BLaER1 treated with 17β-estradiol and CSF1 and Interleukin-3, amounts not matched to agents 10 nM and 100 nM (cell line): Measurements from ENCODE around the gene PRPF39.
"Not testable (repeated sequence)": the region's sequence is repeated elsewhere in the genome, so short reads cannot be mapped to it uniquely, and the experiment has no call there.

Source experiments
- H3K27ac ChIP-seq, 11 experiments: shearing (Covaris generic); formaldehyde crosslinking; 2 replicates each; pipeline ENCODE4 v1.8.1; 2022
- H3K27me3 ChIP-seq, 11 experiments: shearing (Covaris generic); formaldehyde crosslinking; 2 replicates each; pipeline ENCODE4 v1.8.1; 2022
- H3K36me3 ChIP-seq, 11 experiments: shearing (Covaris generic); formaldehyde crosslinking; 2 replicates each; pipeline ENCODE4 v1.8.1; 2022
- H3K4me1 ChIP-seq, 10 experiments: shearing (Covaris generic); formaldehyde crosslinking; 2 replicates each; pipeline ENCODE4 v1.8.1; 2022
- H3K4me2 ChIP-seq, 11 experiments: shearing (Covaris generic); formaldehyde crosslinking; 2 replicates each; pipeline ENCODE4 v1.8.1; 2022
- H3K4me3 ChIP-seq, 10 experiments: shearing (Covaris generic); formaldehyde crosslinking; 2 replicates each; pipeline ENCODE4 v1.8.1; 2022
- H3K9ac ChIP-seq, 11 experiments: shearing (Covaris generic); formaldehyde crosslinking; 2 replicates each; pipeline ENCODE4 v1.8.1; 2022
- H3K9me3 ChIP-seq, 11 experiments: shearing (Covaris generic); formaldehyde crosslinking; replicated peaks in 1 of 11; 2 replicates each; pipeline ENCODE4 v1.8.1; 2022
- H4K20me1 ChIP-seq, 11 experiments: shearing (Covaris generic); formaldehyde crosslinking; 2 replicates each; pipeline ENCODE4 v1.8.1; 2022
- Cebpa-rat ChIP-seq, 11 experiments: shearing (Covaris generic); IDR thresholded peaks; 2 replicates each; pipeline ENCODE4 v1.8.1; 2022

Gene PRPF39

GRCh38 chr14:45136399-45136798 lies 52.5 kb downstream of the PRPF39 start:
- H3K27me3 ChIP-seq = no peaks in the 10 kb centered on the region
- no peaks in the 10 kb centered on the region for H3K9me3 ChIP-seq
- peaks cover 0 to 16% (median 0%) of the 10 kb centered on the region in 11 experiments; a peak in 6 of 22 replicates for H4K20me1 ChIP-seq
- peaks cover 0 to 25% (median 6%) of the 10 kb centered on the region in 11 experiments; a peak in 5 of 22 replicates for H3K36me3 ChIP-seq
- TF ChIP-seq Cebpa-rat (IDR thresholded peaks at IDR 0.05) = no peak
- H3K9ac ChIP-seq = peak overlapping the region; percentile 74 to 96 (median 94)
- peak overlapping the region; percentile 61 to 91 (median 86) for H3K4me3 ChIP-seq
- peak overlapping the region; percentile 78 to 97 (median 91) for H3K4me2 ChIP-seq
- peaks cover 23 to 47% (median 40%) of the 10 kb centered on the region in 10 experiments for H3K4me1 ChIP-seq
- peak overlapping the region in 10 of 11 experiments; percentile 54 to 96 (median 91); a peak in 19 of 22 replicates for H3K27ac ChIP-seq

- Histone ChIP-seq H3K27ac (no peak overlapping the region), H3K27me3 (no peaks in the 10 kb centered on the region), H3K4me2 (no peak overlapping the region), H3K9ac (no peak overlapping the region), H3K4me1 (peaks cover 17 to 34% (median 26%) of the 10 kb centered on the region in 10 experiments), H3K9me3 (peaks cover 0 to 9% (median 0%) of the 10 kb centered on the region in 11 experiments; a peak in 3 of 22 replicates), H4K20me1 (peaks cover 0 to 24% (median 0%) of the 10 kb centered on the region in 11 experiments; a peak in 7 of 22 replicates), H3K36me3 (peaks cover 0 to 33% (median 21%) of the 10 kb centered on the region in 11 experiments; a peak in 17 of 22 replicates), H3K4me3 (no peak overlapping the region)
- no peak for TF ChIP-seq Cebpa-rat (IDR thresholded peaks at IDR 0.05)
These were observed 56.8 kb downstream of the PRPF39 start for GRCh38 chr14:45140661-45141187.

- not testable (repeated sequence) for H3K4me3 ChIP-seq, H3K4me2 ChIP-seq, H3K27me3 ChIP-seq, H3K9me3 ChIP-seq, H3K9ac ChIP-seq, H3K27ac ChIP-seq
- Histone ChIP-seq H4K20me1 (peaks cover 0 to 18% (median 0%) of the 10 kb centered on the region in 11 experiments; a peak in 7 of 22 replicates), H3K4me1 (peaks cover 14 to 27% (median 19%) of the 10 kb centered on the region in 10 experiments), H3K36me3 (peaks cover 0 to 33% (median 21%) of the 10 kb centered on the region in 11 experiments; a peak in 17 of 22 replicates)
These were observed 58.2 kb downstream of the PRPF39 start for GRCh38 chr14:45142083-45142482.

GRCh38 chr14:45144658-45145057 lies 60.7 kb downstream of the PRPF39 start:
- Histone ChIP-seq H3K9ac (no peak overlapping the region), H3K4me3 (no peak overlapping the region), H3K27me3 (no peaks in the 10 kb centered on the region), H4K20me1 (peaks cover 0 to 14% (median 0%) of the 10 kb centered on the region in 11 experiments; a peak in 3 of 22 replicates), H3K27ac (no peak overlapping the region), H3K36me3 (peaks cover 0 to 38% (median 26%) of the 10 kb centered on the region in 11 experiments; a peak in 17 of 22 replicates), H3K4me2 (no peak overlapping the region), H3K9me3 (peaks cover 0 to 9% (median 0%) of the 10 kb centered on the region in 11 experiments; a peak in 3 of 22 replicates), H3K4me1 (peaks cover 0 to under 1% (median 0%) of the 10 kb centered on the region in 10 experiments; a peak in 2 of 20 replicates)
- no peak for TF ChIP-seq Cebpa-rat (IDR thresholded peaks at IDR 0.05)

GRCh38 chr14:45145214-45145613 lies 61.3 kb downstream of the PRPF39 start:
- H4K20me1 ChIP-seq = peaks cover 0 to 14% (median 0%) of the 10 kb centered on the region in 11 experiments; a peak in 3 of 22 replicates
- no peak overlapping the region for H3K4me2 ChIP-seq
- no peaks in the 10 kb centered on the region for H3K27me3 ChIP-seq
- H3K9ac ChIP-seq = no peak overlapping the region
- no peak for TF ChIP-seq Cebpa-rat (IDR thresholded peaks at IDR 0.05)
- H3K4me3 ChIP-seq = no peak overlapping the region
- H3K36me3 ChIP-seq = peaks cover 0 to 41% (median 29%) of the 10 kb centered on the region in 11 experiments; a peak in 17 of 22 replicates
- peaks cover 0 to 9% (median 0%) of the 10 kb centered on the region in 11 experiments; a peak in 3 of 22 replicates for H3K9me3 ChIP-seq
- H3K4me1 ChIP-seq = no peaks in the 10 kb centered on the region
- H3K27ac ChIP-seq = no peak overlapping the region

- Histone ChIP-seq H3K27me3 (no peaks in the 10 kb centered on the region), H3K36me3 (peaks cover 0 to 51% (median 32%) of the 10 kb centered on the region in 11 experiments; a peak in 20 of 22 replicates), H3K9me3 (peaks cover 0 to 9% (median 0%) of the 10 kb centered on the region in 11 experiments; a peak in 3 of 22 replicates), H4K20me1 (peaks cover 0 to 4% (median 0%) of the 10 kb centered on the region in 11 experiments; a peak in 1 of 22 replicates), H3K27ac (no peak overlapping the region), H3K4me3 (no peak overlapping the region), H3K4me2 (no peak overlapping the region), H3K9ac (no peak overlapping the region), H3K4me1 (no peaks in the 10 kb centered on the region)
- no peak for TF ChIP-seq Cebpa-rat (IDR thresholded peaks at IDR 0.05)
These were observed 65.7 kb downstream of the PRPF39 start for GRCh38 chr14:45149602-45150001.

GRCh38 chr14:45150386-45150890 lies 66.5 kb downstream of the PRPF39 start:
- peaks cover 0 to 2% (median 0%) of the 10 kb centered on the region in 11 experiments; a peak in 3 of 22 replicates for H3K9me3 ChIP-seq
- H3K9ac ChIP-seq = no peak overlapping the region
- H3K4me2 ChIP-seq = no peak overlapping the region
- no peak for TF ChIP-seq Cebpa-rat (IDR thresholded peaks at IDR 0.05)
- no peak overlapping the region for H3K4me3 ChIP-seq
- H3K4me1 ChIP-seq = no peaks in the 10 kb centered on the region
- no peak overlapping the region for H3K27ac ChIP-seq
- H3K36me3 ChIP-seq = peaks cover 0 to 47% (median 24%) of the 10 kb centered on the region in 11 experiments; a peak in 19 of 22 replicates
- peaks cover 0 to 3% (median 0%) of the 10 kb centered on the region in 11 experiments; a peak in 1 of 22 replicates for H4K20me1 ChIP-seq
- no peaks in the 10 kb centered on the region for H3K27me3 ChIP-seq

- Histone ChIP-seq H3K27me3 (no peaks in the 10 kb centered on the region), H3K4me2 (no peak overlapping the region), H3K27ac (no peak overlapping the region), H3K4me1 (no peaks in the 10 kb centered on the region), H3K9ac (no peak overlapping the region), H4K20me1 (0 out of 22 replicates have a peak, but pooled peaks cover 0 to 3% (median 0%) of the 10 kb centered on the region in 11 experiments), H3K9me3 (no peaks in the 10 kb centered on the region), H3K4me3 (no peak overlapping the region), H3K36me3 (peaks cover 0 to 78% (median 27%) of the 10 kb centered on the region in 11 experiments; a peak in 17 of 22 replicates)
- TF ChIP-seq Cebpa-rat (IDR thresholded peaks at IDR 0.05) = no peak
These were observed 72.2 kb downstream of the PRPF39 start for GRCh38 chr14:45156067-45156466.
